HCT116 (cell line): ENCODE measurements around the gene LY86. TPM values are rescaled to one million over a fixed set of nuclear protein-coding genes. Genes with fewer than 3 reads are reported as not detected.

Experiments
- ATAC-seq: fragments of 200-7000 bp; cut with Tn5 transposase; 2 replicates; pipeline ENCODE4 v1.9.1; 2020; ENCODE audit warnings: mild to moderate bottlenecking, moderate library complexity
- BruUV-seq: library from RNA; stranded (reverse); fragments of 400-500 nt; replicated peaks from 2 replicates; lab custom pipeline; 2021; lab: Mats Ljungman, UMichigan
- CTCF ChIA-PET: fragments of 300-600 bp; sonication (Branson Sonifier 250); formaldehyde crosslinking; loops from one replicate; lab custom pipeline; 2021; ENCODE audit warnings: antibody characterized with exemption; lab: Charles Lee
- POLR2A ChIA-PET: fragments of 300-600, 350-600 bp; sonication (Branson Sonifier 250); formaldehyde crosslinking; loops from one replicate; lab custom pipeline; 2021; ENCODE audit warnings: antibody characterized with exemption; lab: Charles Lee
- RAD21 ChIA-PET, 2 experiments: fragments of 300-600 bp; sonication (Branson Sonifier 250); formaldehyde crosslinking; loops; one replicate each; lab custom pipeline; 2023; ENCODE audit warnings: low total read pairs in 2 of 2; ENCODE audit not compliant: uncharacterized antibody in 2 of 2, unreplicated experiment in 2 of 2, low non-redundant PET in 1 of 2; lab: Charles Lee
- DNase-seq: peaks from one replicate; pipeline ENCODE4 v3.0.0-alpha.2; 2010; ENCODE audit warnings: low read depth, low spot score
- H2AFZ ChIP-seq: fragments of 200-600 bp; shearing (Covaris generic), sonication (generic); 2 replicates; pipeline ENCODE4 v1.6.1; 2017; ENCODE audit warnings: low read depth, mixed run types, mixed read lengths, antibody characterized with exemption, low read length; ENCODE audit not compliant: poor library complexity, severe bottlenecking
- H3K27ac ChIP-seq: 2 replicates; pipeline ENCODE4 v1.5.1; 2012; ENCODE audit warnings: low read depth, low read length
- H3K27me3 ChIP-seq: fragments of 200-600 bp; sonication (generic); 2 replicates; pipeline ENCODE4 v1.6.1; 2016; ENCODE audit warnings: mixed run types, low read length, mixed read lengths; ENCODE audit not compliant: insufficient read depth
- H3K36me3 ChIP-seq, 2 experiments: fragments of 200-500 bp in 1 of 2; fragments of 200-600 bp in 1 of 2; sonication (Bioruptor generic) in 1 of 2; sonication (generic) in 1 of 2; 2 replicates each; pipeline versions ENCODE4 v1.5.1 to v1.6.1; 2014 to 2016; ENCODE audit warnings: low read length in 2 of 2, inconsistent platforms in 1 of 2, mixed read lengths in 1 of 2, mixed run types in 1 of 2; ENCODE audit not compliant: insufficient read depth in 2 of 2, control insufficient read depth in 1 of 2
- H3K4me1 ChIP-seq, 2 experiments: fragments of 200-600 bp in 1 of 2; sonication (generic) in 1 of 2; 2 replicates each; pipeline versions ENCODE4 v1.5.1 to v1.6.1; 2012 to 2017; ENCODE audit warnings: low read length in 2 of 2, inconsistent platforms in 1 of 2, mild to moderate bottlenecking in 1 of 2, mixed read lengths in 1 of 2, mixed run types in 1 of 2, moderate library complexity in 1 of 2; ENCODE audit not compliant: insufficient read depth in 2 of 2, control insufficient read depth in 1 of 2
- H3K4me2 ChIP-seq: fragments of 200-600 bp; sonication (generic); 2 replicates; pipeline ENCODE4 v1.6.1; 2017; ENCODE audit warnings: mixed run types, low read length, mixed read lengths
- H3K4me3 ChIP-seq, 2 experiments: fragments of 200-600 bp in 1 of 2; sonication (generic) in 1 of 2; replicated peaks in 1 of 2; 2 replicates each; pipeline ENCODE4 v1.5.1; 2011 to 2016; ENCODE audit warnings: low read length in 2 of 2, control low read depth in 1 of 2, low read depth in 1 of 2, mild to moderate bottlenecking in 1 of 2, mixed read lengths in 1 of 2, mixed run types in 1 of 2
- H3K79me2 ChIP-seq: fragments of 200-600 bp; sonication (generic); 2 replicates; pipeline ENCODE4 v1.6.1; 2017; ENCODE audit warnings: mild to moderate bottlenecking, mixed run types, low read length, moderate library complexity, mixed read lengths; ENCODE audit not compliant: insufficient read depth
- H3K9ac ChIP-seq: fragments of 200-600 bp; sonication (generic); 2 replicates; pipeline ENCODE4 v1.6.1; 2016; ENCODE audit warnings: low read length, mixed read lengths
- H3K9me2 ChIP-seq: fragments of 200-600 bp; sonication (generic), shearing (Covaris generic); 2 replicates; pipeline ENCODE4 v1.6.1; 2017; ENCODE audit warnings: mixed run types, mild to moderate bottlenecking, moderate library complexity; ENCODE audit not compliant: insufficient read depth
- H3K9me3 ChIP-seq, 2 experiments: fragments of 200-500 bp in 1 of 2; fragments of 200-600 bp in 1 of 2; sonication (Bioruptor generic) in 1 of 2; sonication (generic) in 1 of 2; 2 replicates each; pipeline ENCODE4 v1.6.1; 2014 to 2017; ENCODE audit warnings: low read length in 2 of 2, mixed read lengths in 2 of 2, inconsistent platforms in 1 of 2, low read depth in 1 of 2, mild to moderate bottlenecking in 1 of 2, mixed run types in 1 of 2, moderate library complexity in 1 of 2; ENCODE audit not compliant: control insufficient read depth in 1 of 2, insufficient read depth in 1 of 2
- H4K20me1 ChIP-seq: fragments of 200-600 bp; sonication (generic), shearing (Covaris generic); 2 replicates; pipeline ENCODE4 v1.6.1; 2017; ENCODE audit warnings: mixed run types, mild to moderate bottlenecking, moderate library complexity; ENCODE audit not compliant: insufficient read depth
- CEBPB ChIP-seq: IDR thresholded peaks from 2 replicates; pipeline ENCODE4 v1.6.1; 2012; ENCODE audit warnings: low read depth
- EZH2phosphoT487 ChIP-seq: fragments of 200-600 bp; IDR thresholded peaks from 2 replicates; pipeline ENCODE4 v1.6.1; 2018; ENCODE audit warnings: antibody characterized with exemption, borderline replicate concordance
- FOSL1 ChIP-seq: IDR thresholded peaks from 2 replicates; pipeline ENCODE4 v1.6.1; 2012; ENCODE audit warnings: low read depth
- POLR2A ChIP-seq: IDR thresholded peaks from 2 replicates; pipeline ENCODE4 v1.7.0; 2011; ENCODE audit warnings: borderline replicate concordance; ENCODE audit not compliant: insufficient read depth, insufficient read length; ENCODE audit errors: extremely low read depth
- REST ChIP-seq: IDR thresholded peaks from 2 replicates; pipeline ENCODE4 v1.6.1; 2012; ENCODE audit warnings: low read depth
- intact Hi-C: fragments of 100-400 bp; cut with micrococcal nuclease; formaldehyde crosslinking; loops from 2 replicates; pipeline ENCODE4 v1.10.0; 2022
- total RNA-seq: library from RNA; stranded (reverse); gene quantifications from one replicate; pipeline ENCODE4 v1.2.1, GENCODE V29; 2021; ENCODE audit not compliant: unreplicated experiment

LY86 gene
- total RNA-seq, 1 experiment from 2014 or later: not detected

GRCh38 chr6:6545616-6546317, 42.8 kb upstream of the LY86 start:
- Histone ChIP-seq H3K9ac (no peak overlapping the region), H3K27ac (no peak overlapping the region), H3K79me2 (no peaks in the 10 kb centered on the region), H3K27me3 (peaks cover 21% of the 10 kb centered on the region; the same call in 1 of the 2 replicates), H3K9me3 (no peaks in the 10 kb centered on the region; a peak in 1 of 4 replicates), H3K4me3 (no peak overlapping the region), H3K4me1 (no peaks in the 10 kb centered on the region), H3K36me3 (no peaks in the 10 kb centered on the region), H2AFZ (no peak overlapping the region), H4K20me1 (no peaks in the 10 kb centered on the region), H3K9me2 (no peaks in the 10 kb centered on the region), H3K4me2 (no peak overlapping the region)
- ATAC-seq (no peak), DNase-seq (no peak)
- no TSS peak for BruUV-seq
- intact Hi-C loops: loop anchor here (2.0 to 5.0 kb wide), 3 partner anchors 578 to 1123 kb away; no protein-coding TSS in a partner anchor
- ChIA-PET CTCF (interaction anchor here (2.1 kb wide), 1 partner anchor 1123 kb away, joined by 6 read pairs; no protein-coding TSS in a partner anchor), RAD21 (no interaction called here), POLR2A (no interaction called here)
- TF ChIP-seq FOSL1 (no peak), REST (no peak), EZH2phosphoT487 (no peak), CEBPB (no peak), POLR2A (no peak)
